ENCODE data around the gene C9orf152. TPM values are rescaled to one million over a fixed set of nuclear protein-coding genes. Genes with fewer than 3 reads are reported as not detected.

The C9orf152 gene
- total and polyA plus RNA-seq, 9 of the 15 experiments (the other 6 are each of a cell fraction or from before 2014, with no cell fraction given), result not detected

DNA sequence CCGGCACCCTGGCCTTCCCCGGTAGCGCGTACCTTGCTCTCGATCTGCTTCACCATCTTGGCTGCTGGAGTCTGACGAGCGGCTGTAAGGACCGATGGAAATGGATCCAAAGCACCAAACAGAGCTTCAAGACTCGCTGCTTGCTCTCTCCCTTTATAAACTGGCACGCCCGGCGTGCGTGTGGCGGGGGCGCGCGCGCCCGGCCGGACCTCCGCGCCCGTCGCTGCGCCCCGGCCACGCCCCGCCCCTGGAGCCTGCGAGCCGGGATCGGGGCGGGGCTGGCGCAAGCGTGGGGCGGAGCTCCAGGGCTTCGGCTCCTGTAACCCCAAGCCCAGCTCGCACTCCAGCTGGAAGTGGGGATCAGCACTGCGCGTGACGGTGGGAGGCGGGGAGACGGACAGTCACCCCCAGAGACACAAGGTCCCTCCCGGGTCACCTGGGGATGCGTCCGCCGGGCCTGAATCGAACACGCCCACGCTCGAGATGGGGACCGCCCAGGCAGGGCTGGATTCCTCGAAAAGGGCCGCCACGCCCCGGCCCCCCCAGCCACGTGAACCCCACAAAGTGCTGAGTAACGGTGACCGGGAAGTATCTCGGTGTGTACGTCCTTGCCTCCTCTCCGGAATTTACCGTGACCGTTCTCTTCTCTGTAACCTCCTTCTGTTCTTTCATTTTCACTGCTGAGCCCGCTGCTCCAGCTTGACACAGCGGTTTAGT is 48.6 kb upstream of the C9orf152 start, which contains the start of gene TXN (continued):
- TF ChIP-seq, protein P1, sequence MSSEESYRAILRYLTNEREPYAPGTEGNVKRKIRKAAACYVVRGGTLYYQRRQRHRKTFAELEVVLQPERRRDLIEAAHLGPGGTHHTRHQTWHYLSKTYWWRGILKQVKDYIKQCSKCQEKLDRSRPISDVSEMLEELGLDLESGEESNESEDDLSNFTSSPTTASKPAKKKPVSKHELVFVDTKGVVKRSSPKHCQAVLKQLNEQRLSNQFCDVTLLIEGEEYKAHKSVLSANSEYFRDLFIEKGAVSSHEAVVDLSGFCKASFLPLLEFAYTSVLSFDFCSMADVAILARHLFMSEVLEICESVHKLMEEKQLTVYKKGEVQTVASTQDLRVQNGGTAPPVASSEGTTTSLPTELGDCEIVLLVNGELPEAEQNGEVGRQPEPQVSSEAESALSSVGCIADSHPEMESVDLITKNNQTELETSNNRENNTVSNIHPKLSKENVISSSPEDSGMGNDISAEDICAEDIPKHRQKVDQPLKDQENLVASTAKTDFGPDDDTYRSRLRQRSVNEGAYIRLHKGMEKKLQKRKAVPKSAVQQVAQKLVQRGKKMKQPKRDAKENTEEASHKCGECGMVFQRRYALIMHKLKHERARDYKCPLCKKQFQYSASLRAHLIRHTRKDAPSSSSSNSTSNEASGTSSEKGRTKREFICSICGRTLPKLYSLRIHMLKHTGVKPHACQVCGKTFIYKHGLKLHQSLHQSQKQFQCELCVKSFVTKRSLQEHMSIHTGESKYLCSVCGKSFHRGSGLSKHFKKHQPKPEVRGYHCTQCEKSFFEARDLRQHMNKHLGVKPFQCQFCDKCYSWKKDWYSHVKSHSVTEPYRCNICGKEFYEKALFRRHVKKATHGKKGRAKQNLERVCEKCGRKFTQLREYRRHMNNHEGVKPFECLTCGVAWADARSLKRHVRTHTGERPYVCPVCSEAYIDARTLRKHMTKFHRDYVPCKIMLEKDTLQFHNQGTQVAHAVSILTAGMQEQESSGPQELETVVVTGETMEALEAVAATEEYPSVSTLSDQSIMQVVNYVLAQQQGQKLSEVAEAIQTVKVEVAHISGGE (CRISPR knock-in tag; IDR thresholded peaks at IDR 0.05), result peak in 1 of 3 experiments; percentile 94; a peak in 2 of 6 replicates
- TF ChIP-seq TCF15 (CRISPR knock-in tag; IDR thresholded peaks at IDR 0.05) (no peak), PRPF4 (IDR thresholded peaks at IDR 0.05; ENCODE audit: insufficient read depth, low read depth, low read length, poor library complexity, severe bottlenecking) (no peak), TRIM24 (IDR thresholded peaks at IDR 0.05) (peak; percentile 9 to 77; a peak in 3 of 4 replicates), MYC (IDR thresholded peaks at IDR 0.05; ENCODE audit: low read depth, low read length) (peak; percentile 93), MYC (CRISPR knock-in tag; IDR thresholded peaks at IDR 0.05; ENCODE audit: borderline replicate concordance, low read depth) (peak; percentile 68; the same call in 1 of the 2 replicates), GTF2F1 (IDR thresholded peaks at IDR 0.05; ENCODE audit: low read depth, low read length) (peak; percentile 83; the same call in 1 of the 2 replicates), KLF6 (CRISPR knock-in tag; IDR thresholded peaks at IDR 0.05; ENCODE audit: borderline replicate concordance) (peak; percentile 85; the same call in 1 of the 2 replicates), PYGO2 (tag; IDR thresholded peaks at IDR 0.05) (no peak)
- TF ChIP-seq, protein P2, sequence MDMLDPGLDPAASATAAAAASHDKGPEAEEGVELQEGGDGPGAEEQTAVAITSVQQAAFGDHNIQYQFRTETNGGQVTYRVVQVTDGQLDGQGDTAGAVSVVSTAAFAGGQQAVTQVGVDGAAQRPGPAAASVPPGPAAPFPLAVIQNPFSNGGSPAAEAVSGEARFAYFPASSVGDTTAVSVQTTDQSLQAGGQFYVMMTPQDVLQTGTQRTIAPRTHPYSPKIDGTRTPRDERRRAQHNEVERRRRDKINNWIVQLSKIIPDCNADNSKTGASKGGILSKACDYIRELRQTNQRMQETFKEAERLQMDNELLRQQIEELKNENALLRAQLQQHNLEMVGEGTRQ (CRISPR knock-in tag; IDR thresholded peaks at IDR 0.05), result peak; percentile 75
- TF ChIP-seq, protein P3, sequence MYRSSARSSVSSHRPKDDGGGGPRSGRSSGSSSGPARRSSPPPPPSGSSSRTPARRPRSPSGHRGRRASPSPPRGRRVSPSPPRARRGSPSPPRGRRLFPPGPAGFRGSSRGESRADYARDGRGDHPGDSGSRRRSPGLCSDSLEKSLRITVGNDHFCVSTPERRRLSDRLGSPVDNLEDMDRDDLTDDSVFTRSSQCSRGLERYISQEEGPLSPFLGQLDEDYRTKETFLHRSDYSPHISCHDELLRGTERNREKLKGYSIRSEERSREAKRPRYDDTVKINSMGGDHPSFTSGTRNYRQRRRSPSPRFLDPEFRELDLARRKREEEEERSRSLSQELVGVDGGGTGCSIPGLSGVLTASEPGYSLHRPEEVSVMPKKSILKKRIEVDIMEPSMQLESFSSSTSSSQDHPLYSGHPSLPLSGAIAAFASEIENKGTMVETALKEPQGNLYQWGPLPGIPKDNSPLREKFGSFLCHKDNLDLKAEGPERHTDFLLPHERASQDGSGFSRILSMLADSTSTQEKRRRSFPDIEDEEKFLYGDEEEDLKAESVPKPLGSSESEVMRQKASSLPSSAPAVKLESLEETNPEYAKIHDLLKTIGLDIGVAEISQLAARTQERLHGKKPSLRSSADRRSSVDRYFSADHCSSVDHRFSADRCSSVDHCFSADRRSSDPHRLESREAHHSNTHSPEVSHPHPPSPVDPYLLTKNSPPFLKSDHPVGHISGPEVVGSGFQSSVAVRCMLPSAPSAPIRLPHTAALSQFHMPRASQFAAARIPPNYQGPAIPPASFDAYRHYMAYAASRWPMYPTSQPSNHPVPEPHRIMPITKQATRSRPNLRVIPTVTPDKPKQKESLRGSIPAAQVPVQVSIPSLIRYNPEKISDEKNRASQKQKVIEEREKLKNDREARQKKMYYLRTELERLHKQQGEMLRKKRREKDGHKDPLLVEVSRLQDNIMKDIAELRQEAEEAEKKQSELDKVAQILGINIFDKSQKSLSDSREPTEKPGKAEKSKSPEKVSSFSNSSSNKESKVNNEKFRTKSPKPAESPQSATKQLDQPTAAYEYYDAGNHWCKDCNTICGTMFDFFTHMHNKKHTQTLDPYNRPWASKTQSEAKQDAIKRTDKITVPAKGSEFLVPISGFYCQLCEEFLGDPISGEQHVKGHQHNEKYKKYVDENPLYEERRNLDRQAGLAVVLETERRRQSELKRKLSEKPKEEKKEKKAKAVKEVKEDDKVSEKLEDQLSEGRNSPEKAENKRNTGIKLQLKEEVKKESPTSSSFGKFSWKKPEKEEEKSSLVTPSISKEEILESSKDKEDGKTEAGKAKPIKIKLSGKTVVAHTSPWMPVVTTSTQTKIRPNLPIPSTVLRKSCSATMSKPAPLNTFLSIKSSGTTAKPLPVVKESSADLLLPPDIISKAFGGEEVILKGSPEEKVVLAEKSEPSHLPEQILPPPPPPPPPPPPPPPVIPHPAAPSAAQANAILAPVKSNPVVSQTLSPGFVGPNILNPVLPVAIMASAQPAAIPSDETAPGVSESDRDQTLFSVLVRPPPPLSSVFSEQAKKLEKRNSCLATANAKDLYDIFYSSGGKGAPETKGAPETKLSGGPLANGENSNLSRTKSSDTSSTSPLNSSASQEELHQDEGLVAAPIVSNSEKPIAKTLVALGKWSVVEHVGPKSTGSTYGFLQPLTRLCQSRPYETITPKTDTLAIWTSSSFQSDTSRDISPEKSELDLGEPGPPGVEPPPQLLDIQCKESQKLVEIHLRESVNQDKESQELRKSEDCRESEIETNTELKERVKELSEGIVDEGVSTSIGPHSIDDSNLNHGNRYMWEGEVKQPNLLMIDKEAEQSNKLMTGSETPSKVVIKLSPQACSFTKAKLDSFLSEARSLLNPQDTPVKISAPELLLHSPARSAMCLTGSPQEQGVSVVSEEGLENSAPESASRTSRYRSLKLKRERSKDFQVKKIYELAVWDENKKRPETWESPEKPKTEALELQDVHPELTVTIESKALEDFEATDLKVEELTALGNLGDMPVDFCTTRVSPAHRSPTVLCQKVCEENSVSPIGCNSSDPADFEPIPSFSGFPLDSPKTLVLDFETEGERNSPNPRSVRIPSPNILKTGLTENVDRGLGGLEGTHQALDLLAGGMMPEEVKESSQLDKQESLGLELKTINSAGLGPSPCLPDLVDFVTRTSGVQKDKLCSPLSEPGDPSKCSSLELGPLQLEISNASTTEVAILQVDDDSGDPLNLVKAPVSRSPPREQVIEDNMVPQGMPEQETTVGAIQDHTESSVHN (IDR thresholded peaks at IDR 0.05; ENCODE audit: borderline replicate concordance in 1 of 2, low read depth in 1 of 2), result peak in 1 of 2 experiments; percentile 75; a peak in 2 of 4 replicates

Data from K562 (cell line).